ENCODE results near the gene ARHGAP4.
A peak's percentile ranks its signal among the peaks of the same experiment; 100 is the strongest.

Gene ARHGAP4

DNA sequence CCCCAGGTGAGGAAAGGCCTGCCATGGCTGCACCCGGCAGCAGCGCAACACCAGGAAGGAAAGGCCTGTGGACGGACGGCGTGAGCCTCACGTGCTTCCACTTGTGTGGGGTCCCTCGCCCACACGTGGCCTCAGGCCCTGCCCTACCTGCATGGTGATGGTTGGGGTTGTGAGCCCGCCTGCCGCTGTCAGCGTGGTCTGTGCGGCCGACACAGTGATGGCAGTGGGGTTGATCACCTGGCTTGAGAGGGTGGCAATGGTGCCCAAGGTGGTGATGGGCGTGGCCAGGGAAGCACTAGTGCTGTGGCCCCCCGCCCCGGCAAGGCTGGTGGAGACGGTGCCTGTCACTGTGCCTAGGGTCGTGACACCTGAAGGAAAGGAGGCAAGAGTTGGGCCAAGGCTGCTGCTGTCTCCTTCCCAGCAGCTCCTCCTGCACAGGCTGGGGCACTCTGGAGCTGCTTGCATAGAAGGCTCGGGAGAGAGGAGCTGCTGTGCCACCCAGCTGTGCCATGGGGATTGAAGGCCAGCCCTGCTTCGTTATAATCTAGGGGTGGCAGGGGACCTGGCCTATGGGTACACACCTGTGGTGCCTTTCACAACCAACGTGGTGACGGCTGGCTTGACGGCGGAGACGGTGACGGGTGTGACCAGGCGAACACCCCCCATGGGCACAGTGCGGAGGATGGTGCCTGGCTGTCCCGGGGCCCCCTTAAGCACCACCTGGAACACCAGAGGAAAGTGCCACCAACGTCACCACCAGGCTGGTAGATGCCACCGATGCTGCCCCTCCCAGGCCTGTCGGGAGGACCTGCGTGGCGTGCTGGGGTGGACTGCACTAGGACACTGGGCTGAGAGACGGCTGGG lies 30.2 kb upstream of the ARHGAP4 start:
- DNase-seq (ENCODE audit: insufficient read length, low spot score) (no peak), FAIRE-seq (no peak)
- no peak for TF ChIP-seq POLR2A (IDR thresholded peaks at IDR 0.05; ENCODE audit: low read depth, low read length)

DNA sequence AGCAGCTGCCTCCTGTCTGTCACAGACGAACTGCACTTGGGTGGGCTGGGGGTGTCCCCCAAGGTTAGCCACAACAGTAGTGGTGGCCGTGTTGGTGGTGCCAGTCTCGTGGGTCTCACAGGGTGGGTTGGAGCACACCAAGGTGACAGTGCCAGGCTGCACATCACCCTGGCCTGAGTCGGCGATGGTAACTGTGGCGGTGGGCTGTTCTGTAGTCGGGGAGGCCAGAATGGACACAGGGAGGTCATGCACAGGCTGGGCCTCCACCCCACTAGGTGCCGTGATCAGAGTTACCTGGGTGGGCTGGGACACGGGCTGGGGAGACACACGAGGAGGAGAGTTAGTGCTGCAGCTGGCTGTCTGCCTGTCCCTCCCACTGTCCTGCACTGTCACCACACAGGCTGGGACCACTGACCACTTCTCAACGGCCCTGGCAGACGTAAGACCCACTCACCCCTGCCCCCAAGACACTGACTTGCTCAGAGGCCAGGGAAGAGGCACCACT lies 29.2 kb upstream of the ARHGAP4 start:
- no peak for TF ChIP-seq POLR2A (IDR thresholded peaks at IDR 0.05; ENCODE audit: low read depth, low read length)
- no peak for FAIRE-seq
- no peak for DNase-seq (ENCODE audit: insufficient read length, low spot score)

DNA sequence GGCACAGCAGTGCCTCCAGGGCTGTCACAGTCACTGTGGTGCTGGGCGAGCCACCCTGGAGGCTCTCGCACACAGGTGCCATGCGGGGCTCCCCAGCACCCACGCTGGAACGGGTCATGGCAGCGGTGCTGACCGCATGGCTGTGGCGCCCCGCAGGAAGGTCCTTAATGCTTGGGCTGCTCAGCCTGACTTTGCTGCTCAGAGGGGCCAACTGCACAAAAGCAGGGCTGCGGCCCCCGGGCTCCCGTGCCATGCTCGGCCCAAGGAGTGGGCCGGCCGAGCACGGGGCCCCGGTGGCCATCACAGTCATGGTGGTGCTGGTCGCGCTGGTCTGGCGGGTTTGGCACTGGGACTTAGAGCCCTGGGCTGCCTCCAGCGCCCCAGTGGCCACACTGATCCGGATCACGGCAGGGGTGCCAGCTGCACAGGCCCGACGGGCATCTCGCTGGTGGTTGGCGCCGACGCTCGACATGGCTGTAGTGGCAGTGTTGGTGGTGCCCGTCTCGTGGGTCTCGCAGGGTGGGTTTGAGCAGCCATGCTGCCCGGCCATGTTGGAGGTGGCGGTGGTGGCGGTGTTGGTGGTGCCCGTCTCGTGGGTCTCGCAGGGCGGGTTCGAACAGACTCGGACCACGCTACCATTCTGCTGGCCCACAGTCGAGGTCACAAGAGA lies 28.6 kb upstream of the ARHGAP4 start:
- no peak for TF ChIP-seq POLR2A (IDR thresholded peaks at IDR 0.05; ENCODE audit: low read depth, low read length)
- FAIRE-seq (no peak), DNase-seq (ENCODE audit: insufficient read length, low spot score) (no peak)

DNA sequence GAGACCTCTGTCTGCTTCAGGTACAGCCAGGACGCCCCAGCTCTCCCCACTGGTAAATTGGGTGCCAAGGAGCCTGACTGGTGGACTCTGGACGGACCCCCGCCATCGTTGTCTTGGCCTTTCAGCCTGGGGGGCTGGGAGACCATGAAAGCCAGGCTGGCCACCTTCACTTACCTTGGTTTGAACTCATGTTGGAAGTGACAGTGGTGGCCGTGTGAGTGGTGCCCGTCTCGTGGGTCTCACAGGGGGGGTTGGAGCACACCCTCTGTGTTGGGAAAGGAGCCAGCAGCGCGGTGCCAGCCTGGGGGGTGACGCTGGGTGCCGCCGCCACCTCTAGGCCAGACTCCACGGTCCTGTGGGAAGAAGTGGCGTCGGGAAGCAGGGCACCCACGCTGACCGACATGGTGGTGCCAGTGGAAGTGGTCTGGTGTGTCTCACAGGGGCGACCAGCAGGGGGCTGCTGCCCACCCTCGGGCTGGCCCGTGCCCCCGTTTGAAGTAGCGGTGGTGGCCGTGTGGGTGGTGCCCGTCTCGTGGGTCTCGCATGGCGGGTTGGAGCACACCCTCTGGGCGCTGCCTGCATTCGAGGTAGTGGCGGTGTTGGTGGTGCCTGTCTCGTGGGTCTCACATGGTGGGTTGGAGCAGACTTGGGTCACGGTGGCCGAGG lies 28.0 kb upstream of the ARHGAP4 start:
- FAIRE-seq (no peak), DNase-seq (ENCODE audit: insufficient read length, low spot score) (no peak)
- no peak for TF ChIP-seq POLR2A (IDR thresholded peaks at IDR 0.05; ENCODE audit: low read depth, low read length)

DNA sequence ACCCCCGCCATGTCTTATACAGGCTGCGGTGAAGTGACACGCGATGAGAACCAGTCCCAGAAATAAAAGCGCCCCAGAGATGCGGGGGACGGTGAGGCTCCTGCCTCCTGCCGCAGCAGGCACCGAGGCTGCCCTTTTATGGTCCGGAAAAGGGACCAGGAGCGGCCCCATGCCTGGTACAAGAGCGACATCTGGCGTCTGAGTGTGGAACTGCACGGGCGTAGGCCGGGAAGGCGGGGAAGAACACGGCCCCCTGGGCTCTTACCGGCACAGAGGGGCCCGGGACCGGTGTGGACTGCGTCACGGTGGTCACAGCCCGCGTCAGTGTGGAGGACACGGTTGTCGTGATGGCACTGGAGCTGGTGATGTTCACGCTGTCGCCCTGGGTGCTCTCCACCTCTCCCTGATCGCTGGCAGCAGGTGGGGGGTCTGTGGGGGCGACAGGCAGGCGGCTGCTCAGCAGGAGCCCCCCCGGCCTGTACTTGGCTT lies 27.3 kb upstream of the ARHGAP4 start:
- FAIRE-seq (no peak), DNase-seq (ENCODE audit: insufficient read length, low spot score) (peak; percentile 51)
- no peak for TF ChIP-seq POLR2A (IDR thresholded peaks at IDR 0.05; ENCODE audit: low read depth, low read length)

DNA sequence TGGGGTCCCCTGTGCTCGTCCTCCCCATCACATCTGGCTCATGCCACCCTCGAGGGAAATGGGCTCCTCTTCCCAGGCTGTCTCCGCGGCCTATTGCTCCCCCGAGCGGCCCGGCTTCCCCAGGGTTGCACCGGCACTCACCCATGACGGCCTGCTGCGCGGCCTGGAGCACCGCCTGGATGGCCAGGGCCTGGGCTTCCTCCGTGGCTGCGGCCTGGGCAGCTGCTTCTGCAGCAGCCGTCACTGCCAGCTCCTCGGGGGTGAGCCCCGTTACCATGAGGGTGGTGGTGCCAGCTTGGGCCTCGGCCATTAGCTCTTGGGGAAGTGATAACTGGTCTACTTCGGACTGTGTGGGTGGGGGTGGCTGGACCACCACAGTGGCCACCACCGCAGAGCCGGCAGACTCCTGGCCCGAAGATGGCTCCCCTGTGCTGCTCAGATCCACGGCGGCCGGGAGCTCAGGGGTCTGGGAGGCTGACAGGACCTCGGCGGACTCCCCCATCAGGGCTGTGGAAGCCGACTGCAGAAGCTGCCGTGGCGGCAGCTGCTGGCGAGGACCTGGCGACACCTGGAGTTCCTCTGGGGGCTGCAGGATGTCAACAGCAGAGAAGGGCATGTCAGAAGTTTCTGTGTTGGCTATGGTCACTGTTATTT lies 26.4 kb upstream of the ARHGAP4 start:
- no peak for DNase-seq (ENCODE audit: insufficient read length, low spot score)
- TF ChIP-seq POLR2A (IDR thresholded peaks at IDR 0.05; ENCODE audit: low read depth, low read length): no peak
- FAIRE-seq: no peak

DNA sequence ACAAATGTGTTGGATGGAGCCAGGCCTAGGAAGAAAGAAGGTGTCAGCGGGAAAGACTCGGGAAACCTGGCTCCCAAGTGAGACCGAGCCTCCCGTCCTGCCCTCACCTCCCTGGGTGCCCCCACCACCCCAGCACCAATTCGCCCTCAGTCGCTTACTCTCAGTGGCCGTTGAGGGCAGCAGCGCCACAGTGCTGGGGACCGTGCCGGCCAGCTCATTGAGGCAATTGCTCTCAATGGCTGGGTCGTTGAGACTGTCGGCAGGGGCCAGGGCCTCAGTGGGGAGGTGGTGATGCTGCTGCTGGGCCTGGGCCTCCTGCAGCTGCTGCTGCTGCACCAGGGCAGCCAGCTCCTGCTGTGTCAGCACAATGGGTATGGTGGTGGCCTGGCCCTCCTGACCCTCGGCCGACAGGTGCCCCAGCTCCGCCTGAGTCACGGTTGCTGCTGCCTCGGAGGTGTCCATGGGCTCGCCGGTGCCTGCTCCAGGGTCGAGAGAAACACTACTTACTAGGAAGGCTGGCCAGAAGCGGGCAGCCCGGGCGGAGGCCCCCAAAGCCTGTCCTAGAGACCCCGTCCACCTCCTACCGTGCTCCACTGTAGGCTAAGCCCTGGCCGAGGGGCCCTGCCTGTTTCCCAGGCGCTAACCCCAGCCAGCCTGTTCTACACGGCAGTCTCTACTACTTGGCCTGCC lies 25.8 kb upstream of the ARHGAP4 start:
- no peak for TF ChIP-seq POLR2A (IDR thresholded peaks at IDR 0.05; ENCODE audit: low read depth, low read length)
- DNase-seq (ENCODE audit: insufficient read length, low spot score): no peak
- FAIRE-seq: no peak

DNA sequence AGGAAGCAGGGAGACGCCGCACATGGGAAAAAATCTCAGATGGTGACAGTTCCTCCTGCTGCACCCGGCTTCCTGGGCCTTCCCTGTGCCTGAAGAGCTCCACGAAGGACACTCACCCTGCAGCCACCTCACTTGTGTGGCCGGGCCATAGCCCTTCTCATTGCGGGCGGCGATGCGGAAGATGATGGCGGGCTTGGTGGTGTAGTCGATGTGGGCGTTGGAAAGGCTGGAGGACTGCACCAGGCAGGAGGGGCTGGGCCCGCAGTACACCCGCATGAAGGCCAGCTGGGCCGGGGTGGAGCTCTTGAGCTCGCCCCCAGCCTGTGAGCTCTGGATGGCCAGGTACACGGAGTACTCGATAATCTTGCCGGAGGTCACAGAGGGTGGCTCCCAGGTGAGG lies 24.1 kb upstream of the ARHGAP4 start:
- DNase-seq (ENCODE audit: insufficient read length, low spot score) (no peak), FAIRE-seq (no peak)
- TF ChIP-seq POLR2A (IDR thresholded peaks at IDR 0.05; ENCODE audit: low read depth, low read length): no peak

DNA sequence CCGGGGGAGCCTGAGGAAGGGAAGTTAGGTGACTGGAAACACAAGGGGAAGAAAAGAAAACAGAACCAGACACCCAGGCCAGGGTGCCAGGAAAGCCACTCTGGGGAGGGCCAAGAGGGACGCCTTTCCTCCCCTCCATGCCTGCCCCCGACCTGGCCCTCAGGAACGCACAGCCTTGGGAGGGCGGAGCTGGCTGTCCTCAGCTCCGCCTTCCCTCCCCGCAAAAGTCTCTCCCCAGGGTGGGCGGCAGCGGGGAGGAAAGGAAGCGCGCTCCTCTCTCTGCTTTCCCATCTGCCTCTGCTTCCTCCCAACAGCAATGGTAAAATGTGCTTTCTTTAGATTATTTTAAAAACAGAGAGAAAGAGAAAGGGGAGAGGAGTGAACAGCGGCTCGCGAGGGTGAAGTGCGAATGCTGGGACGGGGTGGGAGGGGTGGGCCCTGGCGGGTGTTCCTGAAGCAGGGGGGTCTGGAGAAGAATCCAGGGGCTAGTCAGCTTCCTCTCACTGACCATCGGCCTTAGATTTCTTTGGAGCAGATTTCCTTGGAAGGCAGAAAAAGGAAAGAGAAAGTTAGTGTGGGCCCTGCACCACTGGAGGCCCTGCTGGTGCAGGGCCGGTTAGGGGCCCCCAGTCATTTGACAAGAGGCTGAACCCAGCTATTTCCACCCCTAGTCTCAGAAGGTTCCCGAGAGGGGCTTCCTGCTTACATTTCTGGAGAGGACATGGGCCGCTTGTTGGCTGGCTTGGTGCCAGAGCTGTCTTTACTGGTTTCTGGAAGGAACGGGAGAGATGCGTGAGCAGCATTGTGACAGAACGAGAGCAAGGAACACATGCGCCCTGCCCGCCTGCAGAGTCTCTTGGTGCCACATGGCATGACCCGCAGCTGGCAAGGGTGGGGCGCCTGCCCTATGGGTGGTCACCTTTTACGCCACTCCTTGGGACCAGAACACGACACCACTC lies 23.1 kb upstream of the ARHGAP4 start:
- no peak for TF ChIP-seq POLR2A (IDR thresholded peaks at IDR 0.05; ENCODE audit: low read depth, low read length)
- no peak for FAIRE-seq
- no peak for DNase-seq (ENCODE audit: insufficient read length, low spot score)

DNA sequence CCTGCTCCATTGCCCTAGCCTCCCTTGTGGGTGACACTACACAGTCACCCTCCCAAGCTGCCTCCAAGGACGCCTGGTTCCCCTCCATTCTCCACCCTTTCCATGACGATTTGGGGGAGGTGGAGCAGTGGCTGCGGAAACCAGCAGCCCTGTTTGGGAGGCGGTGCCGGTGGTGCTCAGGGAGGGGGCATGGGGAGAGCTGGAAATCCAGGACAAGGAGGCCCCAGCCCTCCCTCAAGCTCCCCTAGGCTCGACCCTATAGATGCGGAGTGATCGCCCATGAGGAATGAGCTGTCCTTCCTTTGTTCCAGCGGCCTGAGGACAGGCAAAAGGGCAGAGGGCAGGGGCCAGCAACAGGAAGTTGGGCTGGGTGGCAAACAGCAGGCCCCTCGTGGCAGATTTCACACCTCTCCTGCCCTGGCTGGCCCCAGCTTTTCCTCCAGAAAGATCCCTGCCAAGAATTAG lies 22.0 kb upstream of the ARHGAP4 start:
- no peak for TF ChIP-seq POLR2A (IDR thresholded peaks at IDR 0.05; ENCODE audit: low read depth, low read length)
- DNase-seq (ENCODE audit: insufficient read length, low spot score): no peak
- FAIRE-seq: no peak

DNA sequence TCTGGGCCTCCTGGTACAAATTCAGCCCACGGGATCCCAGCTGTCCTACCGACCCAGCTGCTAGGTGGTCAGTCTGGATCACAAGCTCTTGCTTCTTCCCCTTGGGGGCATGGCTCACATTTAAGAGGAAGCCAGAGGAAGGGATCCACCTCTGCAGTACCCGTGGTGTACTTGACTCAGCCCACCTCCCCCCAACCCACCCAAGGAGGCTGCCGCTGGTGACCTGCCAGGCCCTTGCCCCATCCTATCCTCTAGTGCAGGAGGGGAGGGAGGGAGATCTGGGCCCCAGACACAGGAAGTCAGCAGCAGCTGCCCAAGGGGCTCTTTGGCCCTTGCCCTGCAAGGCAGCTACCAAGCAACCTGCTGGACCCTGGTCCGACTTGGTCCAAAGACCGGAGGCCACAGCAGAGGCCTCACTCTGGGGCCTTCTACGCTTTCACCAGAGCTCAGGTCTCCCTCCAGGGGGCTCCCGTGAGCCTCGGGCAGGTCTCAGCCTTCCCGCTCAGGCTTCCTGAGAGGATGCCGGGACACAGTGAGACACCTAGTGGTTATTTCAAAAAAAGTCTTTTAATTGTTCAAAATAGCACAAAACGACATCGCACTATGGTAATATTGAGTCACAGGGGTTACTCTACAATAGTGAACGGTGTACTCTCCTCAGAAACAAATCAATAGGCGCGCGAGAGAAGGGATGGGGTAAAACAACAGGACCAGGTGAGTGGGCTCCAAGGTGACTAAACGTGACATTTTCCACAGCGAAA lies 21.1 kb upstream of the ARHGAP4 start:
- TF ChIP-seq POLR2A (IDR thresholded peaks at IDR 0.05; ENCODE audit: low read depth, low read length): no peak
- DNase-seq (ENCODE audit: insufficient read length, low spot score) (peak; percentile 80), FAIRE-seq (peak; percentile 89)

Data from H54 (cell line).